Measurements from ENCODE around the gene LRMDA.
A peak's percentile ranks its signal among the peaks of the same experiment; 100 is the strongest.

The LRMDA gene

GRCh38 chr10:75827587-75828021, 396.2 kb downstream of the LRMDA start:
- H3K4me3 ChIP-seq (ENCODE audit: low read length): no peak overlapping the region
- TF ChIP-seq, protein P1, sequence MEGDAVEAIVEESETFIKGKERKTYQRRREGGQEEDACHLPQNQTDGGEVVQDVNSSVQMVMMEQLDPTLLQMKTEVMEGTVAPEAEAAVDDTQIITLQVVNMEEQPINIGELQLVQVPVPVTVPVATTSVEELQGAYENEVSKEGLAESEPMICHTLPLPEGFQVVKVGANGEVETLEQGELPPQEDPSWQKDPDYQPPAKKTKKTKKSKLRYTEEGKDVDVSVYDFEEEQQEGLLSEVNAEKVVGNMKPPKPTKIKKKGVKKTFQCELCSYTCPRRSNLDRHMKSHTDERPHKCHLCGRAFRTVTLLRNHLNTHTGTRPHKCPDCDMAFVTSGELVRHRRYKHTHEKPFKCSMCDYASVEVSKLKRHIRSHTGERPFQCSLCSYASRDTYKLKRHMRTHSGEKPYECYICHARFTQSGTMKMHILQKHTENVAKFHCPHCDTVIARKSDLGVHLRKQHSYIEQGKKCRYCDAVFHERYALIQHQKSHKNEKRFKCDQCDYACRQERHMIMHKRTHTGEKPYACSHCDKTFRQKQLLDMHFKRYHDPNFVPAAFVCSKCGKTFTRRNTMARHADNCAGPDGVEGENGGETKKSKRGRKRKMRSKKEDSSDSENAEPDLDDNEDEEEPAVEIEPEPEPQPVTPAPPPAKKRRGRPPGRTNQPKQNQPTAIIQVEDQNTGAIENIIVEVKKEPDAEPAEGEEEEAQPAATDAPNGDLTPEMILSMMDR (conservative IDR thresholded peaks at IDR 0.05; ENCODE audit: low read depth, low read length): no peak
- DNase-seq (ENCODE audit: low read depth): no peak

- TF ChIP-seq, protein P1 (conservative IDR thresholded peaks at IDR 0.05; ENCODE audit: low read depth, low read length): no peak
- no peak for DNase-seq (ENCODE audit: low read depth)
- H3K4me3 ChIP-seq (ENCODE audit: low read length): no peak overlapping the region
Measured at GRCh38 chr10:75828413-75828812, 397.0 kb downstream of the LRMDA start.

DNA sequence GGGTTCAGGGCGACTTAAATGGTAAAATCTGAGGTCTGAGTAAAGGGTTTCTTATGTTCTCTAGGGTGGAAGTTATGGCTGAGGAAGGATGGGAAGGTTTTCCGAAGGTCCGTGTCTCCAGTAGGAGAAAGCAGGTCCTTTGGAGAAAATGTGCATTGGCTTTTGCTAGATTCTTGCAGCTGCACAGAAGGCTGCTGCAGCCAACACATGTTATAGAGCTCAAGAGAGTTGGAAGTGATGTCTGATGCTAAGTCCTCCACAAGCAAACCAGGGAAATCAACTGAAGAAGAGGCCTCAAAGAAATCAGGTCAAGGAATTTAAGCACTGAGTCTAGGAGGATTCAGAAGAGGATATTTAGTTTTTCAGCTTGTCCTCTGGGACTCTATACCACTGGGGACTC, 404.6 kb downstream of the LRMDA start:
- TF ChIP-seq, protein P1 (conservative IDR thresholded peaks at IDR 0.05; ENCODE audit: low read depth, low read length): no peak
- DNase-seq (ENCODE audit: low read depth): no peak
- H3K4me3 ChIP-seq (ENCODE audit: low read length): no peak overlapping the region

DNA sequence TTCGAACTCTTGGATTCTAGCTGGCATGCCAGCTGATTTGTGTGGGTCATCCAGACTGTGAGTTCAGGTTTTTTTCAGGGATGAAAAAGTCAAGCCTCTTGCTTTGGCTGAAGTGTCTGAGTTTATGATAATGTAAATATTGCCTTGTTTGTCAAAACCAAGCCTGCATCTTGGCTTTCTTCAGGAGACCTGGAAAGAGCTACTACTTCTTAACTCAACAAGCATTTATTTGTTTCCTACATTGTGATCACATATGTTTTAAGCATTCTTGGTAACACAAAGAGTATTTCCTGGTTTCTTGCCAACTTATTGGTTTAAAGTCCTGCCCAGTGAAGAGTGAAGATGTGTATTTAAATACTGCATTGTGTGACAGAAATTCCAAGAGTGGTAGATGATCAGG, 407.1 kb downstream of the LRMDA start:
- peak; percentile 15 for DNase-seq (ENCODE audit: low read depth)

GRCh38 chr10:75839020-75839419, 407.6 kb downstream of the LRMDA start:
- TF ChIP-seq, protein P1 (conservative IDR thresholded peaks at IDR 0.05; ENCODE audit: low read depth, low read length): no peak
- DNase-seq (ENCODE audit: low read depth): no peak
- H3K4me3 ChIP-seq (ENCODE audit: low read length): no peak overlapping the region

More for the DNA sequence above, 407.1 kb downstream of the LRMDA start:
- TF ChIP-seq, protein P1 (conservative IDR thresholded peaks at IDR 0.05; ENCODE audit: low read depth, low read length): no peak
- H3K4me3 ChIP-seq (ENCODE audit: low read length): no peak overlapping the region

GRCh38 chr10:75841266-75841665, 409.8 kb downstream of the LRMDA start:
- H3K4me3 ChIP-seq (ENCODE audit: low read length): no peak overlapping the region
- DNase-seq (ENCODE audit: low read depth): no peak
- TF ChIP-seq, protein P1 (conservative IDR thresholded peaks at IDR 0.05; ENCODE audit: low read depth, low read length): no peak

GRCh38 chr10:75845176-75845947, 413.9 kb downstream of the LRMDA start:
- no peak overlapping the region for H3K4me3 ChIP-seq (ENCODE audit: low read length)
- no peak for DNase-seq (ENCODE audit: low read depth)
- TF ChIP-seq, protein P1 (conservative IDR thresholded peaks at IDR 0.05; ENCODE audit: low read depth, low read length): no peak
